GM12878 (cell line): ENCODE results near the gene PADI4. TPM values are rescaled to one million over a fixed set of nuclear protein-coding genes. Genes with fewer than 3 reads are reported as not detected.

Experiments used
- ATAC-seq: fragments of 200-7000 bp; cut with Tn5 transposase; 3 replicates; pipeline ENCODE4 v1.9.1; 2020; ENCODE audit warnings: mild to moderate bottlenecking, moderate library complexity
- BruUV-seq: library from RNA; stranded (reverse); fragments of 400-500 nt; replicated peaks from 2 replicates; lab custom pipeline; 2021; lab: Mats Ljungman, UMichigan
- CTCF ChIA-PET: fragments of 300-600 bp; sonication (Branson Sonifier 250); formaldehyde crosslinking; extraction: SDS; loops from one replicate; lab custom pipeline; 2021; ENCODE audit warnings: inconsistent platforms; lab: Yijun Ruan, JAX
- POLR2A ChIA-PET: fragments of 350-600 bp; formaldehyde crosslinking; extraction: SDS; loops from one replicate; lab custom pipeline; 2021; ENCODE audit warnings: inconsistent platforms; lab: Charles Lee
- RAD21 ChIA-PET: fragments of 300-600 bp; sonication (Branson Sonifier 250); formaldehyde crosslinking; loops from one replicate; lab custom pipeline; 2023; ENCODE audit warnings: antibody characterized with exemption; ENCODE audit not compliant: unreplicated experiment; lab: Charles Lee
- SMC1A ChIA-PET: fragments of 300-600 bp; sonication (Branson Sonifier 250); formaldehyde crosslinking; loops from one replicate; lab custom pipeline; 2023; ENCODE audit not compliant: unreplicated experiment, uncharacterized antibody; lab: Charles Lee
- DNase-seq: peaks from one replicate; pipeline ENCODE4 v3.0.0-alpha.2; 2011; ENCODE audit warnings: low read depth, low spot score
- FAIRE-seq: peaks from 3 replicates; lab custom pipeline; 2011; peaks lifted over from hg19 to GRCh38; lab: Jason Lieb, UNC
- H2AFZ ChIP-seq: 2 replicates; pipeline ENCODE4 v1.6.0; 2011; ENCODE audit warnings: low read depth, low read length, control low read depth; ENCODE audit not compliant: control insufficient read depth
- H3K27ac ChIP-seq: 2 replicates; pipeline ENCODE4 v1.5.1; 2011; ENCODE audit warnings: control low read depth; ENCODE audit not compliant: control insufficient read depth, insufficient read depth
- H3K27me3 ChIP-seq, 2 experiments: replicated peaks in 1 of 2; 2 replicates each; pipeline versions ENCODE4 v1.6.0 to v1.6.1; 2011; ENCODE audit warnings: low read length in 1 of 2; ENCODE audit not compliant: control insufficient read depth in 2 of 2, insufficient read depth in 2 of 2
- H3K36me3 ChIP-seq, 2 experiments: 2 replicates each; pipeline ENCODE4 v1.5.1; 2011; ENCODE audit warnings: low read length in 1 of 2; ENCODE audit not compliant: control insufficient read depth in 2 of 2, insufficient read depth in 2 of 2
- H3K4me1 ChIP-seq: 2 replicates; pipeline ENCODE4 v1.6.1; 2011; ENCODE audit warnings: mild to moderate bottlenecking, low read length, moderate library complexity, mixed read lengths; ENCODE audit not compliant: control insufficient read depth, insufficient read depth
- H3K4me2 ChIP-seq: 2 replicates; pipeline ENCODE4 v1.6.0; 2011; ENCODE audit warnings: control low read depth; ENCODE audit not compliant: control insufficient read depth, insufficient read depth
- H3K4me3 ChIP-seq: fragments of 200-600 bp; sonication (generic); 2 replicates; pipeline ENCODE4 v1.5.1; 2016
- H3K79me2 ChIP-seq: 2 replicates; pipeline ENCODE4 v1.6.0; 2011; ENCODE audit warnings: low read length; ENCODE audit not compliant: control insufficient read depth, insufficient read depth
- H3K9ac ChIP-seq: 2 replicates; pipeline ENCODE4 v1.8.0; 2011; ENCODE audit warnings: low read length, control low read depth, mixed read lengths; ENCODE audit not compliant: control insufficient read depth, insufficient read depth
- H3K9me3 ChIP-seq: replicated peaks from 3 replicates; pipeline ENCODE4 v1.5.1; 2011; ENCODE audit warnings: mild to moderate bottlenecking, low read length; ENCODE audit not compliant: control insufficient read depth, insufficient read depth
- H4K20me1 ChIP-seq: 2 replicates; pipeline ENCODE4 v1.6.0; 2011; ENCODE audit not compliant: control insufficient read depth, insufficient read depth
- BACH1 ChIP-seq: fragments of 450-650 bp; IDR thresholded peaks from 2 replicates; pipeline ENCODE4 v1.6.1; 2017; ENCODE audit warnings: mild to moderate bottlenecking, borderline replicate concordance
- CEBPB ChIP-seq, 2 experiments: fragments of 150-350 bp in 1 of 2; IDR thresholded peaks; 2 replicates each; pipeline ENCODE4 v1.6.1; 2012 to 2014; ENCODE audit warnings: low read depth in 2 of 2, low read length in 2 of 2, borderline replicate concordance in 1 of 2, inconsistent platforms in 1 of 2
- CHD2 ChIP-seq: IDR thresholded peaks from 2 replicates; pipeline ENCODE4 v1.6.1; 2011; ENCODE audit warnings: low read depth, low read length, improper control_type of control experiment, borderline replicate concordance
- FOS ChIP-seq: IDR thresholded peaks from 3 replicates; pipeline ENCODE4 v1.6.1; 2011; ENCODE audit warnings: borderline replicate concordance; ENCODE audit not compliant: insufficient read length; ENCODE audit errors: extremely low read depth
- HDAC6 ChIP-seq: fragments of 200-600 bp; sonication (generic); IDR thresholded peaks from one replicate; pipeline ENCODE4 v1.8.0; 2017; ENCODE audit warnings: antibody characterized with exemption; ENCODE audit not compliant: unreplicated experiment
- JUND ChIP-seq: IDR thresholded peaks from 2 replicates; pipeline ENCODE4 v1.6.1; 2012; ENCODE audit warnings: low read depth, mild to moderate bottlenecking, low read length, improper control_type of control experiment, moderate library complexity
- MTA3 ChIP-seq: IDR thresholded peaks from 2 replicates; pipeline ENCODE4 v1.6.1; 2012; ENCODE audit warnings: low read length, inconsistent platforms, borderline replicate concordance
- MXI1 ChIP-seq: fragments of 150-350 bp; IDR thresholded peaks from 2 replicates; pipeline ENCODE4 v1.6.1; 2011; ENCODE audit warnings: low read depth, mild to moderate bottlenecking, inconsistent platforms, low read length, improper control_type of control experiment
- NBN ChIP-seq: fragments of 450-650 bp; IDR thresholded peaks from 2 replicates; pipeline ENCODE4 v1.6.1; 2016
- SKIL ChIP-seq: fragments of 450-650 bp; IDR thresholded peaks from 2 replicates; pipeline ENCODE4 v1.6.1; 2017; ENCODE audit warnings: mild to moderate bottlenecking, low read depth, inconsistent platforms; ENCODE audit not compliant: poor library complexity, severe bottlenecking
- SPI1 ChIP-seq: IDR thresholded peaks from 2 replicates; pipeline ENCODE4 v1.6.1; 2011; ENCODE audit warnings: low read depth, mild to moderate bottlenecking, low read length, moderate library complexity, borderline replicate concordance; ENCODE audit not compliant: insufficient read depth
- YBX1 ChIP-seq: fragments of 450-650 bp; IDR thresholded peaks from 2 replicates; pipeline ENCODE4 v1.6.1; 2016; ENCODE audit warnings: antibody characterized with exemption
- ZBED1 ChIP-seq: IDR thresholded peaks from 2 replicates; pipeline ENCODE4 v1.6.1; 2016; ENCODE audit warnings: borderline replicate concordance
- ZSCAN29 ChIP-seq: fragments of 450-650 bp; IDR thresholded peaks from 2 replicates; pipeline ENCODE4 v1.6.1; 2017; ENCODE audit warnings: mild to moderate bottlenecking, moderate library complexity
- WGBS: methylation state at CpG from one replicate; pipeline ENCODE4 v1.1.6; 2016; ENCODE audit warnings: low lambda C conversion rate; ENCODE audit not compliant: insufficient replicate concordance, insufficient coverage; ENCODE audit errors: missing lambda C conversion rate; 5-methylcytosine and 5-hydroxymethylcytosine counted together
- in situ Hi-C: fragments of 300-500 bp; cut with MboI; formaldehyde crosslinking; loops from 9 replicates; pipeline ENCODE4 v1.14.3; 2018; ENCODE audit warnings: mixed read lengths
- intact Hi-C: fragments of 100-400 bp; cut with micrococcal nuclease; formaldehyde crosslinking; loops from one replicate; pipeline ENCODE4 v1.14.2; 2022; ENCODE audit not compliant: unreplicated experiment
- polyA plus RNA-seq, 11 experiments: library from polyadenylated mRNA; depleted of rRNA in 4 of 11; unstranded in 6 of 11; stranded (reverse) in 5 of 11; fragments of >200 nt; fragmentation: Nextera tagmentation in 4 of 11; fragmentation: Illumina TruSeq in 1 of 11; extraction: Ambion mirVana in 4 of 11; extraction: Trizol in 1 of 11; gene quantifications; 1 replicate in 1 of 11; 2 replicates in 10 of 11; pipeline versions ENCODE4 v1.2.1 to v1.2.3, GENCODE V29; 2011 to 2016; ENCODE audit warnings: inconsistent platforms in 2 of 11, missing spikeins in 2 of 11, low read depth in 1 of 11
- total RNA-seq, 4 experiments: library from RNA; depleted of rRNA in 3 of 4; stranded (reverse); fragments of >200 nt in 3 of 4; fragmentation: Illumina TruSeq in 1 of 4; extraction: Trizol in 1 of 4; gene quantifications; 2 replicates each; pipeline versions ENCODE4 v1.2.1 to v1.2.3, GENCODE V29; 2013 to 2021
- TF ChIP-seq, protein P1 (sequence below): IDR thresholded peaks from 2 replicates; pipeline ENCODE4 v1.6.1; 2012; ENCODE audit warnings: mild to moderate bottlenecking, low read depth, low read length
- TF ChIP-seq, protein P2 (sequence below): fragments of 450-650 bp; IDR thresholded peaks from 2 replicates; pipeline ENCODE4 v1.6.1; 2017; ENCODE audit warnings: antibody characterized with exemption, mild to moderate bottlenecking, moderate library complexity

PADI4 gene
- total and polyA plus RNA-seq, 10 of the 15 experiments (the other 5 are each of a cell fraction or from before 2014, with no cell fraction given), result 0.08 to 0.47 (median 0.15) TPM; not detected in 3

GRCh38 chr1:17282836-17283235 is 25.2 kb upstream of the PADI4 start (continued):
- TF ChIP-seq, protein P1, sequence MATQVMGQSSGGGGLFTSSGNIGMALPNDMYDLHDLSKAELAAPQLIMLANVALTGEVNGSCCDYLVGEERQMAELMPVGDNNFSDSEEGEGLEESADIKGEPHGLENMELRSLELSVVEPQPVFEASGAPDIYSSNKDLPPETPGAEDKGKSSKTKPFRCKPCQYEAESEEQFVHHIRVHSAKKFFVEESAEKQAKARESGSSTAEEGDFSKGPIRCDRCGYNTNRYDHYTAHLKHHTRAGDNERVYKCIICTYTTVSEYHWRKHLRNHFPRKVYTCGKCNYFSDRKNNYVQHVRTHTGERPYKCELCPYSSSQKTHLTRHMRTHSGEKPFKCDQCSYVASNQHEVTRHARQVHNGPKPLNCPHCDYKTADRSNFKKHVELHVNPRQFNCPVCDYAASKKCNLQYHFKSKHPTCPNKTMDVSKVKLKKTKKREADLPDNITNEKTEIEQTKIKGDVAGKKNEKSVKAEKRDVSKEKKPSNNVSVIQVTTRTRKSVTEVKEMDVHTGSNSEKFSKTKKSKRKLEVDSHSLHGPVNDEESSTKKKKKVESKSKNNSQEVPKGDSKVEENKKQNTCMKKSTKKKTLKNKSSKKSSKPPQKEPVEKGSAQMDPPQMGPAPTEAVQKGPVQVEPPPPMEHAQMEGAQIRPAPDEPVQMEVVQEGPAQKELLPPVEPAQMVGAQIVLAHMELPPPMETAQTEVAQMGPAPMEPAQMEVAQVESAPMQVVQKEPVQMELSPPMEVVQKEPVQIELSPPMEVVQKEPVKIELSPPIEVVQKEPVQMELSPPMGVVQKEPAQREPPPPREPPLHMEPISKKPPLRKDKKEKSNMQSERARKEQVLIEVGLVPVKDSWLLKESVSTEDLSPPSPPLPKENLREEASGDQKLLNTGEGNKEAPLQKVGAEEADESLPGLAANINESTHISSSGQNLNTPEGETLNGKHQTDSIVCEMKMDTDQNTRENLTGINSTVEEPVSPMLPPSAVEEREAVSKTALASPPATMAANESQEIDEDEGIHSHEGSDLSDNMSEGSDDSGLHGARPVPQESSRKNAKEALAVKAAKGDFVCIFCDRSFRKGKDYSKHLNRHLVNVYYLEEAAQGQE, result no peak
- TF ChIP-seq MTA3 (no peak), CHD2 (no peak), MXI1 (no peak), HDAC6 (no peak)

- POLR2A ChIA-PET, result interaction anchor here (0.6 kb wide), 1 partner anchor 1790 kb away, joined by 3 read pairs; no protein-coding TSS in a partner anchor
- intact Hi-C loops (no loop called here), in situ Hi-C loops (no loop called here)
- CTCF ChIA-PET, result no interaction called here
- ATAC-seq (no peak), FAIRE-seq (no peak), DNase-seq (no peak)
- Histone ChIP-seq H3K4me1 (no peaks in the 10 kb centered on the region), H3K27ac (no peak overlapping the region), H4K20me1 (no peaks in the 10 kb centered on the region), H2AFZ (no peak overlapping the region), H3K4me3 (no peak overlapping the region), H3K36me3 (no peaks in the 10 kb centered on the region), H3K9ac (no peak overlapping the region), H3K9me3 (no peaks in the 10 kb centered on the region), H3K79me2 (no peaks in the 10 kb centered on the region), H3K27me3 (peaks cover 0 to 2% of the 10 kb centered on the region in 2 experiments; a peak in 2 of 4 replicates), H3K4me2 (no peak overlapping the region)
- RAD21 ChIA-PET, result no interaction called here
- BruUV-seq, result no TSS peak
- SMC1A ChIA-PET, result no interaction called here
- WGBS, result 21% methylated on average over 5 of the region's 5 CpGs
- TF ChIP-seq NBN, result no peak
- no peak for TF ChIP-seq SKIL
- TF ChIP-seq, protein P2, sequence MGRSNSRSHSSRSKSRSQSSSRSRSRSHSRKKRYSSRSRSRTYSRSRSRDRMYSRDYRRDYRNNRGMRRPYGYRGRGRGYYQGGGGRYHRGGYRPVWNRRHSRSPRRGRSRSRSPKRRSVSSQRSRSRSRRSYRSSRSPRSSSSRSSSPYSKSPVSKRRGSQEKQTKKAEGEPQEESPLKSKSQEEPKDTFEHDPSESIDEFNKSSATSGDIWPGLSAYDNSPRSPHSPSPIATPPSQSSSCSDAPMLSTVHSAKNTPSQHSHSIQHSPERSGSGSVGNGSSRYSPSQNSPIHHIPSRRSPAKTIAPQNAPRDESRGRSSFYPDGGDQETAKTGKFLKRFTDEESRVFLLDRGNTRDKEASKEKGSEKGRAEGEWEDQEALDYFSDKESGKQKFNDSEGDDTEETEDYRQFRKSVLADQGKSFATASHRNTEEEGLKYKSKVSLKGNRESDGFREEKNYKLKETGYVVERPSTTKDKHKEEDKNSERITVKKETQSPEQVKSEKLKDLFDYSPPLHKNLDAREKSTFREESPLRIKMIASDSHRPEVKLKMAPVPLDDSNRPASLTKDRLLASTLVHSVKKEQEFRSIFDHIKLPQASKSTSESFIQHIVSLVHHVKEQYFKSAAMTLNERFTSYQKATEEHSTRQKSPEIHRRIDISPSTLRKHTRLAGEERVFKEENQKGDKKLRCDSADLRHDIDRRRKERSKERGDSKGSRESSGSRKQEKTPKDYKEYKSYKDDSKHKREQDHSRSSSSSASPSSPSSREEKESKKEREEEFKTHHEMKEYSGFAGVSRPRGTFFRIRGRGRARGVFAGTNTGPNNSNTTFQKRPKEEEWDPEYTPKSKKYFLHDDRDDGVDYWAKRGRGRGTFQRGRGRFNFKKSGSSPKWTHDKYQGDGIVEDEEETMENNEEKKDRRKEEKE, result no peak
- TF ChIP-seq BACH1, result no peak
- TF ChIP-seq ZBED1, result no peak
- TF ChIP-seq YBX1, result no peak
- TF ChIP-seq CEBPB (IDR thresholded peaks at IDR 0.05; ENCODE audit: borderline replicate concordance in 1 of 2, low read depth in 2 of 2, low read length in 2 of 2), result no peak
- no peak for TF ChIP-seq ZSCAN29
- no peak for TF ChIP-seq FOS
- TF ChIP-seq JUND, result no peak
- TF ChIP-seq SPI1, result no peak
Measured at GRCh38 chr1:17286646-17287045, 21.4 kb upstream of the PADI4 start.
